Measurements from ENCODE around the gene FBXO8.

The FBXO8 gene

DNA sequence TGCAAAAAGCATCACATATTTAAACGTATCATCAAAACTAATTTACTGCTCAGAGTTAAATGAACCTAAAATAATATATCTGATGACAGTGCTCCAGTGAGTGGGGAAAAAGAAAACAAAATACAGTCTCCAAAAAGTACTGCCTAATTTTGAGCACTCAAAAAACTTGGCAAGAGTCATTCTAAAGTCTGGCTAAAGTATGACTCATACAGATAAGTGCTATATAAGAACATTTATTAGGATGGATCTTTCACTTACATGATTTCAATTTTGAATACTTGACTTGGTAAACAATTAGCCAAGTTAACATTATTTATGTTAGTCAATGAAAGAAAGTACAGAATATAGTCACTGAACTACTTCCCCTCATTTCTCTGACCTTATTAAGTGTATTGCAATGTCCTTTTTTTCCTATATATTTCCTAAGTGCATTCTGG lies 27.2 kb downstream of the FBXO8 start:
- H3K27me3 Mint-ChIP-seq, result no peaks in the 10 kb centered on the region
- H3K36me3 Mint-ChIP-seq (ENCODE audit: insufficient read depth), result peaks cover 8% of the 10 kb centered on the region
- ATAC-seq (replicated peaks; ENCODE audit: extremely low read depth, poor library complexity, severe bottlenecking), result no peak
- peaks cover 8% of the 10 kb centered on the region for H3K4me1 Mint-ChIP-seq
- H3K4me3 Mint-ChIP-seq, result no peak overlapping the region
- H3K9me3 Mint-ChIP-seq, result no peaks in the 10 kb centered on the region
- H3K27ac Mint-ChIP-seq (ENCODE audit: low read depth), result no peak overlapping the region
- DNase-seq (ENCODE audit: low spot score in 2 of 2), result no peak

DNA sequence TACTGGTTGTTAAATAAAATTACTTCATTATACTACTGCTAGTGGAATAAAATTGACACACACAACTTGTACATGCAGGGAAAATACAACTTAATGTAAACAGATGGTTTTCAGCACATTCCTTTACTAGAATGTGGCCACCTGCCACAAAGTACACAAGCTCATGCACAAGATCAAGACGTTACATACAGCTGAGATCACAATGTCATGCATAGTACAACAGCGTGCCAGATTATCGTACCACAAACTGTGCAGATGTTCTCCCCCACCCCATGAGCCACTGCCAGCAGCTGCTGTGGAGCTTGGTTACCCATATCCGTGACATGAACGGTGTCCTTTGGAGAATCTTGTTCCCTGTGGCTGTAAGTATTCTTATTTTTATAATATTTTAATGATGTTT lies 27.7 kb downstream of the FBXO8 start:
- Mint-ChIP-seq H3K27me3 (no peaks in the 10 kb centered on the region), H3K36me3 (ENCODE audit: insufficient read depth) (peaks cover 8% of the 10 kb centered on the region)

DNA sequence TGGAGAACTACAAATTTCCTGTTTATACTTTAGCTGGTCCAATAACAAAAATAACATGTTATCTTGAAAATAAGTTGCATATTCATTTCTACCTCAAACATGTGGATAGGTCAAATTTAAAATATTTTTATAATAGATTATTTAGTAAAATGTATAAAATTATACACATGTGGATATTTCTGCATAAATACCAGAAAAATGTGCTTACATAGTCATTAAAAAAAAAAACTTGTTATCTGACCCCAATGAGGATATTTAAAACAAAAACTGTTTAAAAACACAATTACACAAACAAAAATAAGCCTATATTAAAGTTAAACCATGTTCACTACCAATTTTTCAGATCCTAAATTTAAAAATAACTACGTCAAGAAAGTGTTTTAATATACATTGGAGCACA lies 28.1 kb downstream of the FBXO8 start:
- H3K9me3 Mint-ChIP-seq, result no peaks in the 10 kb centered on the region
- peaks cover 8% of the 10 kb centered on the region for H3K4me1 Mint-ChIP-seq
- no peak for DNase-seq (ENCODE audit: low spot score in 2 of 2)
- no peak for ATAC-seq (replicated peaks; ENCODE audit: extremely low read depth, poor library complexity, severe bottlenecking)
- peaks cover 8% of the 10 kb centered on the region for H3K36me3 Mint-ChIP-seq (ENCODE audit: insufficient read depth)
- no peak overlapping the region for H3K27ac Mint-ChIP-seq (ENCODE audit: low read depth)
- H3K27me3 Mint-ChIP-seq, result no peaks in the 10 kb centered on the region
- no peak overlapping the region for H3K4me3 Mint-ChIP-seq

More for the DNA sequence above, 27.7 kb downstream of the FBXO8 start:
- Mint-ChIP-seq H3K4me1 (peaks cover 8% of the 10 kb centered on the region), H3K4me3 (no peak overlapping the region), H3K9me3 (no peaks in the 10 kb centered on the region), H3K27ac (ENCODE audit: low read depth) (no peak overlapping the region)
- DNase-seq (ENCODE audit: low spot score in 2 of 2) (no peak), ATAC-seq (replicated peaks; ENCODE audit: extremely low read depth, poor library complexity, severe bottlenecking) (no peak)

DNA sequence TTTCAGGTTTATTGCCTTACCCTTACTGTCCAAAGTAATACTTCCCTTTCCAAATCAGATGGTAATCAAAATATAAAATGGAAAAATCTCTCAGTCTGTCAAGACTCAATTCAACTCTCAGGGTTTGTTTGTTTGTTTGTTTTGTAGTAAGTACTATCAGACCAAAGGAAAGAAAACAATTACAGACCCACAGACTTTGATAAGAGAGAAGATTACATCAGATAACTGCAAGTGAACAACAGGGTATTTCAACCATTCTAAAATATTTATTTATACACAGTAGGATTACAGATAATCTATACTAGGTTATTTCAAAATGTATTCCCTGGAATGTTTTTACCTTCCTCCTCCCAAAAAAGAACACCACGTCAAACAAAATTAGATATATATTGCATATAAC lies 28.9 kb downstream of the FBXO8 start:
- Mint-ChIP-seq H3K27ac (ENCODE audit: low read depth) (no peak overlapping the region), H3K36me3 (ENCODE audit: insufficient read depth) (peaks cover 7% of the 10 kb centered on the region), H3K9me3 (no peaks in the 10 kb centered on the region), H3K4me3 (no peak overlapping the region), H3K4me1 (peaks cover 8% of the 10 kb centered on the region), H3K27me3 (no peaks in the 10 kb centered on the region)
- ATAC-seq (replicated peaks; ENCODE audit: extremely low read depth, poor library complexity, severe bottlenecking), result no peak
- no peak for DNase-seq (ENCODE audit: low spot score in 2 of 2)

DNA sequence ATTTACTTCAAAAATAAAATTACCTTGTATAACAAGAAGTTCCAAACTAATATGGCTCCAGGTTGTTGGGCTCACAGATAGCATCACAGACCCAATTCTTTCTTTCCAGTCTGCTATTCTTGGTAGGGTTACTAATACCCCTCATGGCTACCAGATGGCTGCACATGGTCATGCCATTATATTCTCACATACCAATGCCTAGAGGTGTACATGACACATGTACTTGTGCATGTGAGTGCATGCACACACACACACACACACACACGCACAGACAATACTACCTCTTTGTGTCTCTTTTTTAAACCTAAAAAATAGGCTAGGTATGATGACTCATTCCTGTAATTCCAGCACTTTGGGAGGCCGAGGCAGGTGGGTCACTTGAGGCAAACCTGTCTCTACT lies 31.1 kb downstream of the FBXO8 start:
- Mint-ChIP-seq H3K36me3 (ENCODE audit: insufficient read depth) (peaks cover 2% of the 10 kb centered on the region), H3K27ac (ENCODE audit: low read depth) (no peak overlapping the region), H3K4me3 (no peak overlapping the region), H3K27me3 (no peaks in the 10 kb centered on the region), H3K4me1 (peaks cover 8% of the 10 kb centered on the region), H3K9me3 (no peaks in the 10 kb centered on the region)
- DNase-seq (ENCODE audit: low spot score in 2 of 2) (no peak), ATAC-seq (replicated peaks; ENCODE audit: extremely low read depth, poor library complexity, severe bottlenecking) (no peak)

DNA sequence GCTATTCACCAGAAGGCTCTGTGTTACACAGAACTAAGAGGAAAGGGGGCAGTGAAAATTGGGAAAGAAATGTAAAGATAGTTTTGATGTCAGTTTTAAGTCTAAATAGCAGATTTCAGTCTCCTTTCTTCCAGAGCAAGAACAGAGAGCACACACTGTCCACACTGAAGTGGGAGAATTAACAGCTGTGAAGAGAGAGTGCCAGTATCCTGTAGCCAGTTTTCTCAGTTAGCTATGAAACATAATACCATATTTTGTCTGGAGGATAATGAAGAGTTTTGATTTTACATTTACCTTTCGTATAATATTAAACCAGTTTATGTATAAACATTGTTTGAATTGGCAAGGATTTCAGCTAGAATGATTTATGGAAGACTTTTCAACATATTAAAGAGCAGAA lies 35.1 kb downstream of the FBXO8 start:
- H3K4me1 Mint-ChIP-seq, result peaks cover 12% of the 10 kb centered on the region
- ATAC-seq (replicated peaks; ENCODE audit: extremely low read depth, poor library complexity, severe bottlenecking), result no peak
- peaks cover 4% of the 10 kb centered on the region for H3K36me3 Mint-ChIP-seq (ENCODE audit: insufficient read depth)
- no peak for DNase-seq (ENCODE audit: low spot score in 2 of 2)
- H3K9me3 Mint-ChIP-seq, result no peaks in the 10 kb centered on the region
- no peak overlapping the region for H3K4me3 Mint-ChIP-seq
- H3K27ac Mint-ChIP-seq (ENCODE audit: low read depth), result no peak overlapping the region
- H3K27me3 Mint-ChIP-seq, result no peaks in the 10 kb centered on the region

DNA sequence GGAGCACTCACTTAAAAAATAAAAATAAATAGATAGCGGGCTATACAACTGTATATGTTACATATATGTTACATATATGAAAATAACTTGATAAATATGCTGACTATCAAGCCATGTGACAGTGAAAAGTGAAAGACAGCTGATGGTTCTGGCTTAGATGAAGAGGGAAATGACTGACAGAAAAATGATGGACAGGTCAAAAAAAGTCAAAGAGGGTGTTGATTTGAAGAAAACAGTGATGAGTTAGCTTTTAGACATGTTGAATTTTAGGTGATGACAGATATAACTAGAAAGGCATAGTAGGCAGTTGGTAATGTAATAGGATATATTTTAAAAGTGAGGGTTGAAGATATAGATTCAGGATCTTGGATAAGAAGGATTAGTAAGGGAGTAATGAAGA lies 37.8 kb downstream of the FBXO8 start:
- DNase-seq (ENCODE audit: low spot score in 2 of 2) (no peak), ATAC-seq (replicated peaks; ENCODE audit: extremely low read depth, poor library complexity, severe bottlenecking) (no peak)
- peaks cover 9% of the 10 kb centered on the region for H3K4me1 Mint-ChIP-seq
- no peaks in the 10 kb centered on the region for H3K9me3 Mint-ChIP-seq
- H3K36me3 Mint-ChIP-seq (ENCODE audit: insufficient read depth), result peaks cover 7% of the 10 kb centered on the region
- H3K27ac Mint-ChIP-seq (ENCODE audit: low read depth), result no peak overlapping the region
- no peak overlapping the region for H3K4me3 Mint-ChIP-seq
- no peaks in the 10 kb centered on the region for H3K27me3 Mint-ChIP-seq

DNA sequence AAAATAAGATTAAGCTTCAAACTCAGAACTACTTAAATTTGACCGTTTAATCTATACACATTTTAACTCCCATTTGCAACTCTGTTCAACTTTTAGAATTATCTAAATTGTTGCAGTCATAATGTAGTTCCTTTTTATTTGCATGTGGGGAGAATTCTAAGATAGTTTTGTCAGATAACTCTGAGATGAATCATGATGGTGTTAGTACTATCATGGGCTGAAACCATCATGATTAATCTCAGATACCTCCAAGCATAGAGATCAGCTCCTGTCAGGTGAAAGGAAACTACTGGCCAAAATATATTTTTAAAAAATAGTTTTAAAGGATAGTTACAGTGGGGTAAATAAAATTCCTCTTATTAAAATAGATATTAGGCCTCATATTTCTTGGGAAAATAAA lies 39.0 kb downstream of the FBXO8 start:
- ATAC-seq (replicated peaks; ENCODE audit: extremely low read depth, poor library complexity, severe bottlenecking), result no peak
- H3K27ac Mint-ChIP-seq (ENCODE audit: low read depth), result no peak overlapping the region
- no peaks in the 10 kb centered on the region for H3K9me3 Mint-ChIP-seq
- DNase-seq (ENCODE audit: low spot score in 2 of 2), result no peak
- no peak overlapping the region for H3K4me3 Mint-ChIP-seq
- H3K27me3 Mint-ChIP-seq, result no peaks in the 10 kb centered on the region
- peaks cover 13% of the 10 kb centered on the region for H3K36me3 Mint-ChIP-seq (ENCODE audit: insufficient read depth)
- H3K4me1 Mint-ChIP-seq, result peaks cover 9% of the 10 kb centered on the region

DNA sequence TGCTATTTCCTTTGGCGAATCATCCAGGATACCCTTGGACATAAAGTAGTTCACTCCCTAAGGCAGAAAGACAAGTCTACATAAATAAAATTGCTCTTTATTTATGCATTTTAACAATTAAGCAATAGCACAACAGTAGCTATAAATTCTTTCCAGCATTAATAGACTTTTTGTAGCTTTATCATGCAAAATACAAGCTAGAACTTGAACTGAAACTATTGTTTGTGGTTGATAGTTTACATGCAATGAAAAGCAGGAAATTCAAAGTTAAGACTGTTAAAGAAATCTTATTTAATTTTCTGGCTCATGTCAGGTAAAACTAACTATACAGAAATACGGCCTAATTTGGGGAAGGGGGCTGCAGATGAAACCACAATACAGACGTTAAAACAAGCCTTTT lies 42.3 kb downstream of the FBXO8 start:
- H3K36me3 Mint-ChIP-seq (ENCODE audit: insufficient read depth), result peaks cover 17% of the 10 kb centered on the region
- peaks cover 3% of the 10 kb centered on the region for H3K4me1 Mint-ChIP-seq
- H3K27me3 Mint-ChIP-seq, result no peaks in the 10 kb centered on the region
- ATAC-seq (replicated peaks; ENCODE audit: extremely low read depth, poor library complexity, severe bottlenecking) (no peak), DNase-seq (ENCODE audit: low spot score in 2 of 2) (no peak)
- H3K27ac Mint-ChIP-seq (ENCODE audit: low read depth), result no peak overlapping the region
- H3K4me3 Mint-ChIP-seq, result no peak overlapping the region
- no peaks in the 10 kb centered on the region for H3K9me3 Mint-ChIP-seq

DNA sequence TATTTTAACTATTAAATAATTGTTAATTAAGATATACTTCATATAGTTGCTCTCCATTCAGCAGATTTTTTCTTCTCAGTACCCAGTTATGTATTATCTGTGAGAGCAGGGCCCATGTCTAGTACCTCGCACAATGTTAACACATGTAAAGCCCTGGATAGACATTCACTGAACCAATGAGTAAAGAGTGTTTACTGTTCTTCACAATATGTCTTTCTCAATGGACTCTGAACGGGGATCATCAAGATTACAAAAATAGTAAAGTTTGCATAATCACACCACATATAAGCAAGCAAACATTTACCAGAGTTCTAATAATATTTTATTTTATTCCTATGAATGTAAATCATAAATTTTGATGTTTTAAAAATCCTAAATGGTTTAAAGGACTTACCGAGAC lies 47.1 kb downstream of the FBXO8 start:
- DNase-seq (ENCODE audit: low spot score in 2 of 2) (no peak), ATAC-seq (replicated peaks; ENCODE audit: extremely low read depth, poor library complexity, severe bottlenecking) (no peak)
- H3K27me3 Mint-ChIP-seq, result no peaks in the 10 kb centered on the region
- H3K4me3 Mint-ChIP-seq, result no peak overlapping the region
- peaks cover 23% of the 10 kb centered on the region for H3K36me3 Mint-ChIP-seq (ENCODE audit: insufficient read depth)
- H3K4me1 Mint-ChIP-seq, result no peaks in the 10 kb centered on the region
- H3K27ac Mint-ChIP-seq (ENCODE audit: low read depth), result no peak overlapping the region
- H3K9me3 Mint-ChIP-seq, result no peaks in the 10 kb centered on the region

DNA sequence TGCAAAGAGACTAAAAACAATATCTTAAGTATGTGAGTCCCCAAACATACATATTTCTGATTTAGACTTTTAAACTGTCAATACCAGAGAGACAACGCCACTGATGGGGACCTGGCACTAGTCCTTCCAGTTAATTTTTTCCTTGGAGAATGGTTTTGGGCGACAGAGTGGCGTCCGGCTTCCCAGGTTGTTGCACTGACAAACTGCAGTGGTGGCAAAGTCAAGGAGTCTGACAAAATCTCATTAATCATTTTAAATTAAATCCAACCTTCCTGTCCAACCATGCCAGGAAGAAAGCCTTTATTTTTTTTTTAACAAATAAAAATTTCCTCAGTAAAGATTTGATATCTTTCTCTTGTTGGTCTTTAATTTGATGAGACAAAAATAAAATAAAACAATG lies 52.8 kb downstream of the FBXO8 start:
- DNase-seq (ENCODE audit: low spot score in 2 of 2), result no peak
- Mint-ChIP-seq H3K9me3 (no peaks in the 10 kb centered on the region), H3K27me3 (peaks cover 10% of the 10 kb centered on the region), H3K4me1 (no peaks in the 10 kb centered on the region), H3K4me3 (no peak overlapping the region), H3K27ac (ENCODE audit: low read depth) (no peak overlapping the region), H3K36me3 (ENCODE audit: insufficient read depth) (peaks cover 5% of the 10 kb centered on the region)
- ATAC-seq (replicated peaks; ENCODE audit: extremely low read depth, poor library complexity, severe bottlenecking), result no peak

DNA sequence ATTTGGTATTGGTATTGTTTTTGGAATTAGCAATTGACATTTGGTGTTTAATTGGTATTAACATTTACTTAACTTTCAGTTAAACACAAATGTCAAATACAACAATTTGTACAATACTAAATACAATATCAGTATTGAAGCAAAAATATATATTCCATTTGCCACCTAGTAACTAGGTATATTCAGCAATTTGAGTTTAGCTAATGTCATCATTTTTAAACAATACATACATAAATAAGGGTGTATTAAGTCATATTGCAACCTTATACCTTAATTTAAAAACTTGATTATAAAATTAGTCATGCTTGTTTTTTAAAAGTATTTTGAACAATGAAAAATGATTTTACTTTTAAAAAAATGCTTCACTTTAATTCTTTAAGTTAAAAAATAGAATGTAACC lies 53.3 kb downstream of the FBXO8 start:
- H3K27me3 Mint-ChIP-seq, result peaks cover 15% of the 10 kb centered on the region
- H3K36me3 Mint-ChIP-seq (ENCODE audit: insufficient read depth), result peaks cover 3% of the 10 kb centered on the region
- DNase-seq (ENCODE audit: low spot score in 2 of 2) (no peak), ATAC-seq (replicated peaks; ENCODE audit: extremely low read depth, poor library complexity, severe bottlenecking) (no peak)
- no peaks in the 10 kb centered on the region for H3K9me3 Mint-ChIP-seq
- no peaks in the 10 kb centered on the region for H3K4me1 Mint-ChIP-seq
- no peak overlapping the region for H3K27ac Mint-ChIP-seq (ENCODE audit: low read depth)
- H3K4me3 Mint-ChIP-seq, result no peak overlapping the region

DNA sequence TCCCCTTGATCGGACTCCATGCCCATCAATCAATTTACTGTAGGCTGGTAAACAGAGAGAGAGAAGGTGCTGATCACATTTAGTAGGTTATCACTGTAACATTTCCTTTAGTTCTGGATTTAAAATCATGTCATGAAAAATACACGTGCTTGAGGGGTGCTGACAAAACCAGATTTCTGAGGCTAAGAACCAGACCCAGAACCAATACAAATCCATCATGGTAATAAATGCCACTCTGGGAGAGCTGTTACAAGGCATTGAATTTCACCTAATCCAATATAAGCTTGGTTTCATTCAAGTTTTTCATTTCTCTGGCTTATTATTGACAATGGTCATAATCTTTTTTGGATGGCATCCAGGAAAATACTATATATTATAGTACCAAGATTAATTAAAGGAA lies 54.5 kb downstream of the FBXO8 start:
- ATAC-seq (replicated peaks; ENCODE audit: extremely low read depth, poor library complexity, severe bottlenecking) (no peak), DNase-seq (ENCODE audit: low spot score in 2 of 2) (no peak)
- no peak overlapping the region for H3K27ac Mint-ChIP-seq (ENCODE audit: low read depth)
- peaks cover 17% of the 10 kb centered on the region for H3K27me3 Mint-ChIP-seq
- no peaks in the 10 kb centered on the region for H3K4me1 Mint-ChIP-seq
- no peaks in the 10 kb centered on the region for H3K9me3 Mint-ChIP-seq
- no peak overlapping the region for H3K4me3 Mint-ChIP-seq
- H3K36me3 Mint-ChIP-seq (ENCODE audit: insufficient read depth), result peaks cover 3% of the 10 kb centered on the region

Measured in central memory CD8-positive, alpha-beta T cell (primary cell).